ENCODE data around the gene PLXNA2.

Gene PLXNA2

GRCh38 chr1:208159555-208160258 is 84.5 kb downstream of the PLXNA2 start:
- no peak for DNase-seq

GRCh38 chr1:208158640-208159554 is 85.3 kb downstream of the PLXNA2 start:
- no peak for DNase-seq

- no peak for DNase-seq
These were observed 86.4 kb downstream of the PLXNA2 start for GRCh38 chr1:208157769-208158168.

GRCh38 chr1:208156741-208157140 is 87.4 kb downstream of the PLXNA2 start:
- DNase-seq: no peak

GRCh38 chr1:208156310-208156709 is 87.9 kb downstream of the PLXNA2 start:
- DNase-seq: no peak

- DNase-seq: no peak
These were observed 89.2 kb downstream of the PLXNA2 start for GRCh38 chr1:208154679-208155642.

GRCh38 chr1:208154040-208154439 is 90.1 kb downstream of the PLXNA2 start:
- peak; percentile 53 for DNase-seq

- DNase-seq: no peak
These were observed 90.8 kb downstream of the PLXNA2 start for GRCh38 chr1:208153386-208153785.

GRCh38 chr1:208151728-208152598 is 92.2 kb downstream of the PLXNA2 start:
- no peak for DNase-seq

GRCh38 chr1:208150833-208151458 is 93.2 kb downstream of the PLXNA2 start:
- no peak for DNase-seq

GRCh38 chr1:208149776-208150514 is 94.2 kb downstream of the PLXNA2 start:
- no peak for DNase-seq

GRCh38 chr1:208149213-208149612 is 95.0 kb downstream of the PLXNA2 start:
- DNase-seq: no peak

GRCh38 chr1:208148380-208148779 is 95.8 kb downstream of the PLXNA2 start:
- DNase-seq: no peak

- no peak for DNase-seq
These were observed 97.5 kb downstream of the PLXNA2 start for GRCh38 chr1:208146650-208147049.

GRCh38 chr1:208145167-208145566 is 99.0 kb downstream of the PLXNA2 start:
- no peak for DNase-seq

- no peak for DNase-seq
These were observed 101.4 kb downstream of the PLXNA2 start for GRCh38 chr1:208142590-208143382.

- no peak for DNase-seq
These were observed 102.5 kb downstream of the PLXNA2 start for GRCh38 chr1:208141610-208142192.

GRCh38 chr1:208139434-208140045 is 104.6 kb downstream of the PLXNA2 start:
- no peak for DNase-seq

GRCh38 chr1:208137193-208137592 is 107.0 kb downstream of the PLXNA2 start:
- no peak for DNase-seq
